HepG2 (cell line): ENCODE results near the gene CDRT4. TPM values are rescaled to one million over a fixed set of nuclear protein-coding genes. Genes with fewer than 3 reads are reported as not detected.

Experiments
- ATAC-seq: fragments of 200-7000 bp; cut with Tn5 transposase; 3 replicates; pipeline ENCODE4 v1.9.1; 2020; ENCODE audit warnings: mild to moderate bottlenecking, moderate library complexity
- BruUV-seq: library from RNA; stranded (reverse); fragments of 400-500 nt; replicated peaks from 2 replicates; lab custom pipeline; 2021; lab: Mats Ljungman, UMichigan
- CTCF ChIA-PET: fragments of 300-600 bp; formaldehyde crosslinking; extraction: SDS; loops from one replicate; lab custom pipeline; 2021; ENCODE audit warnings: low total read pairs, inconsistent platforms, low intra/inter-chr PET ratio; lab: Yijun Ruan, JAX
- POLR2A ChIA-PET: fragments of 350-600 bp; sonication (Branson Sonifier 250); formaldehyde crosslinking; loops from one replicate; lab custom pipeline; 2020; ENCODE audit warnings: antibody characterized with exemption, inconsistent platforms; lab: Yijun Ruan, JAX
- DNase-seq: peaks from one replicate; pipeline ENCODE4 v3.0.0-alpha.2; 2015; ENCODE audit warnings: low spot score
- FAIRE-seq: peaks from 3 replicates; lab custom pipeline; 2011; peaks lifted over from hg19 to GRCh38; lab: Jason Lieb, UNC
- H2AFZ ChIP-seq: one replicate; pipeline ENCODE4 v1.6.1; 2011; ENCODE audit warnings: low read length, inconsistent platforms
- H3K27ac ChIP-seq: fragments of 300-600 bp; 3 replicates; pipeline ENCODE4 v1.8.0; 2011; ENCODE audit warnings: mixed run types, mild to moderate bottlenecking, mixed read lengths, low read length, inconsistent platforms; ENCODE audit not compliant: insufficient read depth; ENCODE audit errors: extremely low read length
- H3K27me3 ChIP-seq, 2 experiments: fragments of 200-600 bp in 1 of 2; 2 replicates in 1 of 2; 3 replicates in 1 of 2; pipeline versions ENCODE4 v1.6.0 to v1.8.0; 2011; ENCODE audit warnings: low read length in 2 of 2, mild to moderate bottlenecking in 2 of 2, moderate library complexity in 2 of 2, inconsistent platforms in 1 of 2; ENCODE audit not compliant: insufficient read depth in 2 of 2, control insufficient read depth in 1 of 2
- H3K36me3 ChIP-seq, 2 experiments: fragments of 200-600 bp in 1 of 2; replicated peaks in 1 of 2; 2 replicates in 1 of 2; 3 replicates in 1 of 2; pipeline versions ENCODE4 v1.5.1 to v1.8.0; 2011; ENCODE audit warnings: low read length in 2 of 2, inconsistent platforms in 1 of 2; ENCODE audit not compliant: insufficient read depth in 2 of 2, control insufficient read depth in 1 of 2
- H3K4me1 ChIP-seq: 2 replicates; pipeline ENCODE4 v1.5.1; 2012; ENCODE audit warnings: low read length, inconsistent platforms; ENCODE audit not compliant: insufficient read depth
- H3K4me2 ChIP-seq: 2 replicates; pipeline ENCODE4 v1.6.0; 2011; ENCODE audit warnings: low read depth, low read length, inconsistent platforms
- H3K4me3 ChIP-seq, 3 experiments: fragments of 200-600 bp in 1 of 3; sonication (generic), shearing (Covaris generic) in 1 of 3; replicated peaks in 1 of 3; 2 replicates each; pipeline ENCODE4 v1.5.1; 2011 to 2016; ENCODE audit warnings: low read length in 3 of 3, inconsistent platforms in 2 of 3, low read depth in 2 of 3, mild to moderate bottlenecking in 2 of 3, control low read depth in 1 of 3, mixed read lengths in 1 of 3; ENCODE audit not compliant: insufficient read depth in 1 of 3
- H3K79me2 ChIP-seq: one replicate; pipeline ENCODE4 v1.6.1; 2011; ENCODE audit warnings: low read length, inconsistent platforms; ENCODE audit not compliant: insufficient read depth
- H3K9ac ChIP-seq: 2 replicates; pipeline ENCODE4 v1.6.0; 2011; ENCODE audit warnings: mild to moderate bottlenecking, low read depth, low read length, inconsistent platforms; ENCODE audit not compliant: insufficient read depth
- H3K9me3 ChIP-seq: 2 replicates; pipeline ENCODE4 v1.5.1; 2012; ENCODE audit warnings: mild to moderate bottlenecking, low read length
- H4K20me1 ChIP-seq: 2 replicates; pipeline ENCODE4 v1.6.0; 2011; ENCODE audit warnings: inconsistent platforms, mild to moderate bottlenecking, low read length, moderate library complexity; ENCODE audit not compliant: insufficient read depth
- CC2D1A ChIP-seq: sonication (generic); formaldehyde crosslinking; IDR thresholded peaks from 2 replicates; pipeline ENCODE4 v1.8.1; 2023; ENCODE audit warnings: mild to moderate bottlenecking, missing genetic modification reagents
- ESRRA ChIP-seq: sonication (generic); formaldehyde crosslinking; IDR thresholded peaks from 2 replicates; pipeline ENCODE4 v1.5.1; 2020; ENCODE audit warnings: mild to moderate bottlenecking, low read depth, missing genetic modification reagents
- HOXA3 ChIP-seq: sonication (generic); formaldehyde crosslinking; IDR thresholded peaks from 2 replicates; pipeline ENCODE4 v1.5.0; 2020; ENCODE audit warnings: missing genetic modification reagents
- KAT2B ChIP-seq: fragments of 150-350 bp; IDR thresholded peaks from 2 replicates; pipeline ENCODE4 v1.6.1; 2014; ENCODE audit warnings: low read depth, low read length, borderline replicate concordance
- MTF2 ChIP-seq: sonication (generic); formaldehyde crosslinking; IDR thresholded peaks from 2 replicates; pipeline ENCODE4 v1.5.0; 2020; ENCODE audit warnings: missing genetic modification reagents, borderline replicate concordance
- MYC ChIP-seq: sonication (generic); formaldehyde crosslinking; IDR thresholded peaks from 2 replicates; pipeline ENCODE4 v1.9.0; 2021; ENCODE audit warnings: missing genetic modification reagents, borderline replicate concordance
- SMARCE1 ChIP-seq: fragments of 450-650 bp; IDR thresholded peaks from 2 replicates; pipeline ENCODE4 v1.6.1; 2017; ENCODE audit warnings: borderline replicate concordance
- TSC22D2 ChIP-seq: sonication (generic); formaldehyde crosslinking; IDR thresholded peaks from 2 replicates; pipeline ENCODE4 v1.5.1; 2020; ENCODE audit warnings: missing genetic modification reagents, mild to moderate bottlenecking, borderline replicate concordance
- ZBTB25 ChIP-seq: IDR thresholded peaks from 2 replicates; pipeline ENCODE4 v1.6.1; 2018; ENCODE audit warnings: missing genetic modification reagents
- ZBTB33 ChIP-seq: sonication (generic); formaldehyde crosslinking; IDR thresholded peaks from 2 replicates; pipeline ENCODE4 v1.4.0; 2020; ENCODE audit warnings: missing genetic modification reagents
- ZIK1 ChIP-seq: sonication (generic); formaldehyde crosslinking; IDR thresholded peaks from 2 replicates; pipeline ENCODE4 v1.5.0; 2020; ENCODE audit warnings: mild to moderate bottlenecking, low read depth, missing genetic modification reagents, borderline replicate concordance
- ZNF431 ChIP-seq: sonication (generic); formaldehyde crosslinking; IDR thresholded peaks from 2 replicates; pipeline ENCODE4 v1.9.0; 2022; ENCODE audit warnings: missing genetic modification reagents, low read depth, mild to moderate bottlenecking, borderline replicate concordance
- ZNF841 ChIP-seq: sonication (generic); formaldehyde crosslinking; IDR thresholded peaks from 2 replicates; pipeline ENCODE4 v1.8.1; 2023; ENCODE audit warnings: missing genetic modification reagents, borderline replicate concordance
- WGBS: methylation state at CpG from one replicate; pipeline ENCODE4 v1.1.6; 2017; ENCODE audit warnings: low lambda C conversion rate; 5-methylcytosine and 5-hydroxymethylcytosine counted together
- in situ Hi-C: cut with HindIII; loops from 2 replicates; pipeline ENCODE4 v1.10.0; 2017; ENCODE audit warnings: low pct_unique_long_range_greater_than_20kb; ENCODE audit not compliant: extremely low pct_ligation_motif_present
- intact Hi-C: fragments of 100-400 bp; cut with micrococcal nuclease; formaldehyde crosslinking; loops from one replicate; pipeline ENCODE4 v1.10.0; 2022; ENCODE audit not compliant: unreplicated experiment
- polyA plus RNA-seq, 8 experiments: library from polyadenylated mRNA; depleted of rRNA in 3 of 8; stranded (reverse) in 7 of 8; unstranded in 1 of 8; fragments of >200 nt; fragmentation: Illumina TruSeq in 4 of 8; extraction: Trizol in 4 of 8; gene quantifications; 2 replicates each; pipeline versions ENCODE4 v1.2.1 to v1.2.3, GENCODE V29; 2011 to 2016; ENCODE audit warnings: low read depth in 4 of 8, missing spikeins in 1 of 8, mixed read lengths in 1 of 8; ENCODE audit not compliant: insufficient read depth in 1 of 8
- total RNA-seq, 5 experiments: library from RNA; depleted of rRNA; stranded (reverse); fragments of >200 nt; fragmentation: Illumina TruSeq; extraction: Trizol; gene quantifications; 2 replicates each; pipeline ENCODE4 v1.2.3, GENCODE V29; 2016; ENCODE audit warnings: low read depth in 1 of 5
- TF ChIP-seq, protein P1 (sequence below): sonication (generic); formaldehyde crosslinking; conservative IDR thresholded peaks from 2 replicates; pipeline ENCODE4 v1.4.0; 2020; ENCODE audit warnings: missing genetic modification reagents
- TF ChIP-seq, protein P2 (sequence below): sonication (generic); formaldehyde crosslinking; IDR thresholded peaks from 2 replicates; pipeline ENCODE4 v1.8.0; 2022; ENCODE audit warnings: mild to moderate bottlenecking, missing genetic modification reagents, moderate library complexity
- TF ChIP-seq, protein P3 (sequence below): sonication (generic); formaldehyde crosslinking; IDR thresholded peaks from 2 replicates; pipeline ENCODE4 v1.4.0; 2020; ENCODE audit warnings: mild to moderate bottlenecking, missing genetic modification reagents, borderline replicate concordance

The CDRT4 gene
- total and polyA plus RNA-seq, 2 of the 13 experiments (the other 11 are each of a cell fraction or from before 2014, with no cell fraction given), result 5.8 to 12.1 TPM

DNA sequence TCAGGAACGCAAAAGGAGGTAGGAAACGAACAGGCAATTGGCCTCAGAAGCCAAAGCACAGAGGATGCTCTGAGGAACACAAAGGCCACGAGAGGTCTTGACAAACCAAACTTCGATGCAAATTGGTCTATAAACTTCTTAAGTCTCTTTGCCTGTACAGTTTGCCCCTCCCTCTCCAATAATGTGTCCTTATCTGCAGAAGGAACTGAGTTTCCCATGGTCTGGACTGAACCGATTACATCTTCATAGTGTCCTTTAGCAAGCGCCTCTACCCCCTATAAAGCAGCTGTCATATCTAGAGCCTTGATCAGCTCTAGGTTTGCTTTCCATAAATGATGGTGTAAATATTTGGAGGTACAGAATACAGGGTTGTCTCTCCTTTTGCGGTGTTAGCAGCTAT lies 3.1 kb upstream of the CDRT4 start (continued):
- TF ChIP-seq ZBTB25 (CRISPR knock-in tag) (no peak), ESRRA (CRISPR knock-in tag) (no peak), ZBTB33 (no peak), KAT2B (no peak), ZNF431 (CRISPR knock-in tag) (no peak), MYC (CRISPR knock-in tag) (no peak), MTF2 (no peak)
- TF ChIP-seq, protein P1, sequence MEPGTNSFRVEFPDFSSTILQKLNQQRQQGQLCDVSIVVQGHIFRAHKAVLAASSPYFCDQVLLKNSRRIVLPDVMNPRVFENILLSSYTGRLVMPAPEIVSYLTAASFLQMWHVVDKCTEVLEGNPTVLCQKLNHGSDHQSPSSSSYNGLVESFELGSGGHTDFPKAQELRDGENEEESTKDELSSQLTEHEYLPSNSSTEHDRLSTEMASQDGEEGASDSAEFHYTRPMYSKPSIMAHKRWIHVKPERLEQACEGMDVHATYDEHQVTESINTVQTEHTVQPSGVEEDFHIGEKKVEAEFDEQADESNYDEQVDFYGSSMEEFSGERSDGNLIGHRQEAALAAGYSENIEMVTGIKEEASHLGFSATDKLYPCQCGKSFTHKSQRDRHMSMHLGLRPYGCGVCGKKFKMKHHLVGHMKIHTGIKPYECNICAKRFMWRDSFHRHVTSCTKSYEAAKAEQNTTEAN, result no peak

- no CpG with 5 or more reads among the region's 7 CpGs for WGBS
- ChIA-PET POLR2A (no interaction called here), CTCF (no interaction called here)
- H3K9me3 ChIP-seq, result no peaks in the 10 kb centered on the region
- no peak overlapping the region for H3K9ac ChIP-seq
- no peaks in the 10 kb centered on the region for H3K79me2 ChIP-seq
- DNase-seq (no peak), ATAC-seq (no peak), FAIRE-seq (no peak)
- intact Hi-C loops (no loop called here), in situ Hi-C loops (no loop called here)
- H2AFZ ChIP-seq, result no peak overlapping the region
- peaks cover 14% of the 10 kb centered on the region for H3K4me1 ChIP-seq
- H3K36me3 ChIP-seq, result peaks cover 0 to 4% of the 10 kb centered on the region in 2 experiments; a peak in 4 of 5 replicates
- H3K27ac ChIP-seq, result no peak overlapping the region
- BruUV-seq, result no TSS peak
- H3K27me3 ChIP-seq, result no peaks in the 10 kb centered on the region
- H3K4me2 ChIP-seq, result no peak overlapping the region
- no peak overlapping the region for H3K4me3 ChIP-seq
- no peaks in the 10 kb centered on the region for H4K20me1 ChIP-seq
- TF ChIP-seq, protein P2, sequence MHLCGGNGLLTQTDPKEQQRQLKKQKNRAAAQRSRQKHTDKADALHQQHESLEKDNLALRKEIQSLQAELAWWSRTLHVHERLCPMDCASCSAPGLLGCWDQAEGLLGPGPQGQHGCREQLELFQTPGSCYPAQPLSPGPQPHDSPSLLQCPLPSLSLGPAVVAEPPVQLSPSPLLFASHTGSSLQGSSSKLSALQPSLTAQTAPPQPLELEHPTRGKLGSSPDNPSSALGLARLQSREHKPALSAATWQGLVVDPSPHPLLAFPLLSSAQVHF, result no peak
- TF ChIP-seq, protein P3, sequence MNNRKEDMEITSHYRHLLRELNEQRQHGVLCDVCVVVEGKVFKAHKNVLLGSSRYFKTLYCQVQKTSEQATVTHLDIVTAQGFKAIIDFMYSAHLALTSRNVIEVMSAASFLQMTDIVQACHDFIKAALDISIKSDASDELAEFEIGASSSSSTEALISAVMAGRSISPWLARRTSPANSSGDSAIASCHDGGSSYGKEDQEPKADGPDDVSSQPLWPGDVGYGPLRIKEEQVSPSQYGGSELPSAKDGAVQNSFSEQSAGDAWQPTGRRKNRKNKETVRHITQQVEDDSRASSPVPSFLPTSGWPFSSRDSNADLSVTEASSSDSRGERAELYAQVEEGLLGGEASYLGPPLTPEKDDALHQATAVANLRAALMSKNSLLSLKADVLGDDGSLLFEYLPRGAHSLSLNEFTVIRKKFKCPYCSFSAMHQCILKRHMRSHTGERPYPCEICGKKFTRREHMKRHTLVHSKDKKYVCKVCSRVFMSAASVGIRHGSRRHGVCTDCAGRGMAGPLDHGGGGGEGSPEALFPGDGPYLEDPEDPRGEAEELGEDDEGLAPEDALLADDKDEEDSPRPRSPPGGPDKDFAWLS (CRISPR knock-in tag), result no peak
- TF ChIP-seq CC2D1A (CRISPR knock-in tag), result no peak
- TF ChIP-seq ZNF841, result no peak
- TF ChIP-seq HOXA3 (CRISPR knock-in tag), result no peak
- TF ChIP-seq ZIK1 (CRISPR knock-in tag), result no peak
- TF ChIP-seq SMARCE1, result no peak
- no peak for TF ChIP-seq TSC22D2 (CRISPR knock-in tag)
These were observed 1.8 kb upstream of the CDRT4 start for GRCh38 chr17:15469260-15469659.
